Caco-2 (cell line): ENCODE results near the gene TIPRL. TPM values are rescaled to one million over a fixed set of nuclear protein-coding genes. Genes with fewer than 3 reads are reported as not detected.
"Not testable (repeated sequence)": the region's sequence is repeated elsewhere in the genome, so short reads cannot be mapped to it uniquely, and the experiment has no call there.

Experiments
- BruUV-seq: library from RNA; stranded (reverse); fragments of 400-500 nt; replicated peaks from 2 replicates; lab custom pipeline; 2021; lab: Mats Ljungman, UMichigan
- CTCF ChIA-PET: fragments of 300-600 bp; sonication (Branson Sonifier 250); formaldehyde crosslinking; loops from one replicate; lab custom pipeline; 2022; ENCODE audit warnings: antibody characterized with exemption; lab: Charles Lee
- POLR2A ChIA-PET: fragments of 300-600 bp; sonication (Branson Sonifier 250); formaldehyde crosslinking; loops from one replicate; lab custom pipeline; 2022; ENCODE audit warnings: antibody characterized with exemption; lab: Charles Lee
- DNase-seq, 2 experiments: peaks; one replicate each; pipeline versions ENCODE4 v3.0.0 to v3.0.0-alpha.2; 2020 to 2022
- H3K27me3 ChIP-seq: replicated peaks from 2 replicates; pipeline ENCODE4 v1.6.0; 2011; ENCODE audit warnings: low read length; ENCODE audit not compliant: control insufficient read depth, insufficient read depth
- H3K36me3 ChIP-seq: 2 replicates; pipeline ENCODE4 v1.5.1; 2011; ENCODE audit warnings: low read length; ENCODE audit not compliant: control insufficient read depth, insufficient read depth
- H3K4me1 ChIP-seq: fragments of 250-450 bp; sonication (Bioruptor Pico); 2 replicates; pipeline ENCODE4 v1.5.1; 2020; ENCODE audit warnings: mild to moderate bottlenecking
- H3K4me3 ChIP-seq: 2 replicates; pipeline ENCODE4 v1.5.1; 2011; ENCODE audit warnings: low read depth, mild to moderate bottlenecking, control low read depth, low read length
- H3K9me3 ChIP-seq: fragments of 250-450 bp; sonication (Bioruptor Pico); 2 replicates; pipeline ENCODE4 v1.5.1; 2020; ENCODE audit warnings: mild to moderate bottlenecking, moderate library complexity
- H3K27ac Mint-ChIP-seq: one replicate; pipeline ENCODE4 v1.8.0; 2022; ENCODE audit warnings: mixed read lengths; ENCODE audit not compliant: unreplicated experiment
- H3K27me3 Mint-ChIP-seq: one replicate; pipeline ENCODE4 v1.8.0; 2022; ENCODE audit warnings: mixed read lengths; ENCODE audit not compliant: insufficient read depth, unreplicated experiment
- H3K36me3 Mint-ChIP-seq: one replicate; pipeline ENCODE4 v1.8.0; 2022; ENCODE audit warnings: mild to moderate bottlenecking, mixed read lengths; ENCODE audit not compliant: insufficient read depth, unreplicated experiment
- H3K4me1 Mint-ChIP-seq: one replicate; pipeline ENCODE4 v1.8.0; 2022; ENCODE audit warnings: low read depth, mixed read lengths; ENCODE audit not compliant: unreplicated experiment
- H3K4me3 Mint-ChIP-seq: one replicate; pipeline ENCODE4 v1.8.0; 2022; ENCODE audit warnings: mild to moderate bottlenecking, moderate library complexity, mixed read lengths; ENCODE audit not compliant: unreplicated experiment
- H3K9me3 Mint-ChIP-seq: one replicate; pipeline ENCODE4 v1.8.0; 2022; ENCODE audit warnings: mixed read lengths; ENCODE audit not compliant: unreplicated experiment
- CTCF ChIP-seq, 2 experiments: fragments of 200-600 bp in 1 of 2; IDR thresholded peaks; 1 replicate in 1 of 2; 2 replicates in 1 of 2; pipeline versions ENCODE4 v1.5.1 to v1.8.0; 2011 to 2022; ENCODE audit warnings: antibody characterized with exemption in 1 of 2, control low read depth in 1 of 2, inconsistent platforms in 1 of 2, low read depth in 1 of 2, low read length in 1 of 2, mild to moderate bottlenecking in 1 of 2, moderate library complexity in 1 of 2; ENCODE audit not compliant: insufficient read depth in 1 of 2, severe bottlenecking in 1 of 2, unreplicated experiment in 1 of 2
- intact Hi-C: fragments of 100-400 bp; cut with micrococcal nuclease; formaldehyde crosslinking; loops from one replicate; pipeline ENCODE4 v1.10.0; 2022; ENCODE audit not compliant: unreplicated experiment
- total RNA-seq: library from RNA; stranded (reverse); gene quantifications from 2 replicates; pipeline ENCODE4 v1.2.3, GENCODE V29; 2022

The TIPRL gene
- total RNA-seq, 1 experiment from 2014 or later, result 38.1 TPM

- H3K4me1 Mint-ChIP-seq, result peaks cover 26% of the 10 kb centered on the region
- POLR2A ChIA-PET, result no interaction called here
- intact Hi-C loops, result no loop called here
- H3K27ac Mint-ChIP-seq, result no peak overlapping the region
- no peaks in the 10 kb centered on the region for H3K36me3 ChIP-seq
- H3K36me3 Mint-ChIP-seq, result peaks cover 14% of the 10 kb centered on the region
- H3K9me3 Mint-ChIP-seq, result no peaks in the 10 kb centered on the region
- H3K27me3 ChIP-seq, result no peaks in the 10 kb centered on the region
- no peak for TF ChIP-seq CTCF (IDR thresholded peaks at IDR 0.05; ENCODE audit: insufficient read depth in 1 of 2, low read depth in 1 of 2, low read length in 1 of 2, severe bottlenecking in 1 of 2, unreplicated experiment in 1 of 2)
- H3K27me3 Mint-ChIP-seq, result no peaks in the 10 kb centered on the region
- no peaks in the 10 kb centered on the region for H3K9me3 ChIP-seq
- no TSS peak for BruUV-seq
- H3K4me1 ChIP-seq, result peaks cover 12% of the 10 kb centered on the region
- no peak overlapping the region for H3K4me3 ChIP-seq
- CTCF ChIA-PET, result no interaction called here
- H3K4me3 Mint-ChIP-seq, result no peak overlapping the region
- DNase-seq, result no peak
Observed at GRCh38 chr1:168150283-168150682, 28.5 kb upstream of the TIPRL start.

GRCh38 chr1:168151935-168152334, 26.8 kb upstream of the TIPRL start:
- H3K4me3 ChIP-seq, result no peak overlapping the region
- no peak for TF ChIP-seq CTCF (IDR thresholded peaks at IDR 0.05; ENCODE audit: insufficient read depth in 1 of 2, low read depth in 1 of 2, low read length in 1 of 2, severe bottlenecking in 1 of 2, unreplicated experiment in 1 of 2)
- no peaks in the 10 kb centered on the region for H3K36me3 ChIP-seq
- H3K4me1 ChIP-seq, result peaks cover 6% of the 10 kb centered on the region
- Mint-ChIP-seq H3K27me3 (no peaks in the 10 kb centered on the region), H3K27ac (no peak overlapping the region), H3K4me1 (peaks cover 14% of the 10 kb centered on the region), H3K9me3 (no peaks in the 10 kb centered on the region), H3K36me3 (peaks cover 2% of the 10 kb centered on the region), H3K4me3 (no peak overlapping the region)
- H3K9me3 ChIP-seq, result no peaks in the 10 kb centered on the region
- no peaks in the 10 kb centered on the region for H3K27me3 ChIP-seq
- POLR2A ChIA-PET, result interaction anchor here (0.7 kb wide), 1 partner anchor 8 kb away, joined by 3 read pairs; no protein-coding TSS in a partner anchor
- DNase-seq, result no peak
- intact Hi-C loops, result no loop called here
- CTCF ChIA-PET, result no interaction called here
- BruUV-seq, result no TSS peak

- POLR2A ChIA-PET, H3K4me3 ChIP-seq, H3K36me3 Mint-ChIP-seq, H3K4me3 Mint-ChIP-seq, H3K27me3 Mint-ChIP-seq, BruUV-seq, H3K27me3 ChIP-seq, DNase-seq, H3K36me3 ChIP-seq, H3K27ac Mint-ChIP-seq, H3K4me1 ChIP-seq, intact Hi-C loops, CTCF ChIA-PET, H3K4me1 Mint-ChIP-seq: not testable (repeated sequence)
- peaks cover 22% of the 10 kb centered on the region for H3K9me3 Mint-ChIP-seq
- peaks cover 23% of the 10 kb centered on the region for H3K9me3 ChIP-seq
Observed at GRCh38 chr1:168154707-168155106, 24.1 kb upstream of the TIPRL start.

- BruUV-seq, result no TSS peak
- H3K9me3 Mint-ChIP-seq, result peaks cover 34% of the 10 kb centered on the region
- ChIA-PET POLR2A (no interaction called here), CTCF (interaction anchor here (0.7 kb wide), 1 partner anchor 23 kb away, joined by 3 read pairs; no protein-coding TSS in a partner anchor)
- H3K4me3 Mint-ChIP-seq, result no peak overlapping the region
- H3K4me1 Mint-ChIP-seq, result peaks cover 6% of the 10 kb centered on the region
- H3K27ac Mint-ChIP-seq, result no peak overlapping the region
- no peak for DNase-seq
- no peaks in the 10 kb centered on the region for H3K36me3 ChIP-seq
- H3K4me3 ChIP-seq, result no peak overlapping the region
- H3K27me3 Mint-ChIP-seq, result no peaks in the 10 kb centered on the region
- no peaks in the 10 kb centered on the region for H3K27me3 ChIP-seq
- H3K4me1 ChIP-seq, result no peaks in the 10 kb centered on the region
- TF ChIP-seq CTCF (IDR thresholded peaks at IDR 0.05; ENCODE audit: insufficient read depth in 1 of 2, low read depth in 1 of 2, low read length in 1 of 2, severe bottlenecking in 1 of 2, unreplicated experiment in 1 of 2), result no peak
- peaks cover 34% of the 10 kb centered on the region for H3K9me3 ChIP-seq
- intact Hi-C loops, result no loop called here
- H3K36me3 Mint-ChIP-seq, result no peaks in the 10 kb centered on the region
Observed at GRCh38 chr1:168155910-168156309, 22.9 kb upstream of the TIPRL start.
